GM23248 (cell line): ENCODE results near the gene C2orf78. TPM values are rescaled to one million over a fixed set of nuclear protein-coding genes. Genes with fewer than 3 reads are reported as not detected.

Experiments
- DNase-seq: peaks from one replicate; pipeline ENCODE4 v3.0.0-alpha.2; 2015
- H2AFZ ChIP-seq: fragments of 200-600 bp; sonication (generic); 2 replicates; pipeline ENCODE4 v1.6.1; 2016; ENCODE audit warnings: antibody characterized with exemption
- H3F3A ChIP-seq: fragments of 200-600 bp; sonication (generic); 2 replicates; pipeline ENCODE4 v1.6.1; 2016; ENCODE audit warnings: mild to moderate bottlenecking, antibody characterized with exemption, mixed run types; ENCODE audit not compliant: insufficient read depth
- H3K27ac ChIP-seq: fragments of 200-600 bp; sonication (generic); 2 replicates; pipeline ENCODE4 v1.5.1; 2016; ENCODE audit warnings: mild to moderate bottlenecking
- H3K27me3 ChIP-seq: fragments of 200-600 bp; sonication (generic); replicated peaks from 2 replicates; pipeline ENCODE4 v1.6.1; 2016; ENCODE audit warnings: mild to moderate bottlenecking; ENCODE audit not compliant: insufficient read depth
- H3K36me3 ChIP-seq: fragments of 200-600 bp; sonication (generic); 2 replicates; pipeline ENCODE4 v1.6.1; 2016; ENCODE audit warnings: low read depth, mild to moderate bottlenecking
- H3K4me1 ChIP-seq: fragments of 200-600 bp; sonication (generic); 2 replicates; pipeline ENCODE4 v1.6.1; 2016; ENCODE audit warnings: mild to moderate bottlenecking; ENCODE audit not compliant: insufficient read depth
- H3K4me2 ChIP-seq: fragments of 200-600 bp; sonication (generic); one replicate; pipeline ENCODE4 v1.6.1; 2016; ENCODE audit warnings: mild to moderate bottlenecking; ENCODE audit not compliant: unreplicated experiment
- H3K4me3 ChIP-seq: fragments of 200-600 bp; sonication (generic); 2 replicates; pipeline ENCODE4 v1.5.1; 2016; ENCODE audit warnings: mild to moderate bottlenecking
- H3K79me2 ChIP-seq: fragments of 200-600 bp; sonication (generic); 2 replicates; pipeline ENCODE4 v1.6.1; 2016; ENCODE audit warnings: mild to moderate bottlenecking; ENCODE audit not compliant: insufficient read depth
- H3K9ac ChIP-seq: fragments of 200-600 bp; sonication (generic); 2 replicates; pipeline ENCODE4 v1.6.1; 2016; ENCODE audit warnings: mild to moderate bottlenecking
- H3K9me2 ChIP-seq: fragments of 200-600 bp; sonication (generic); 2 replicates; pipeline ENCODE4 v1.6.1; 2016; ENCODE audit warnings: mixed run types, mild to moderate bottlenecking, moderate library complexity; ENCODE audit not compliant: insufficient read depth
- H3K9me3 ChIP-seq: fragments of 200-600 bp; sonication (generic); one replicate; pipeline ENCODE4 v1.6.1; 2017; ENCODE audit warnings: low read depth
- H4K20me1 ChIP-seq: fragments of 200-600 bp; sonication (generic); 2 replicates; pipeline ENCODE4 v1.6.0; 2016; ENCODE audit not compliant: insufficient read depth
- EZH2 ChIP-seq: fragments of 200-600 bp; sonication (generic); IDR thresholded peaks from 2 replicates; pipeline ENCODE4 v1.6.1; 2018; ENCODE audit warnings: antibody characterized with exemption, mild to moderate bottlenecking; ENCODE audit not compliant: insufficient read depth, poor library complexity, severe bottlenecking
- EZH2phosphoT487 ChIP-seq: fragments of 200-600 bp; sonication (generic); IDR thresholded peaks from 2 replicates; pipeline ENCODE4 v1.6.1; 2018; ENCODE audit warnings: antibody characterized with exemption, moderate library complexity, mild to moderate bottlenecking, low read depth; ENCODE audit not compliant: insufficient read depth
- WGBS, 2 experiments: methylation state at CpG; one replicate each; pipeline ENCODE4 v1.1.6; 2015 to 2017; ENCODE audit warnings: low lambda C conversion rate in 2 of 2, low coverage in 1 of 2; ENCODE audit errors: missing lambda C conversion rate in 2 of 2; 5-methylcytosine and 5-hydroxymethylcytosine counted together
- in situ Hi-C: fragments of 300-500 bp; cut with MboI; formaldehyde crosslinking; loops from 2 replicates; pipeline ENCODE4 v1.15.0; 2020
- polyA plus RNA-seq: library from polyadenylated mRNA; unstranded; fragments of >200 nt; fragmentation: Nextera tagmentation; extraction: Ambion mirVana; gene quantifications from 2 replicates; pipeline ENCODE4 v1.2.1, GENCODE V29; 2016
- total RNA-seq: library from RNA; depleted of rRNA; stranded (reverse); fragments of >200 nt; shearing (Covaris generic); gene quantifications from 2 replicates; pipeline ENCODE4 v1.2.3, GENCODE V29; 2014

C2orf78 gene
- total and polyA plus RNA-seq, 2 experiments from 2014 or later, result not detected

GRCh38 chr2:73827660-73828388, 43.8 kb downstream of the C2orf78 start:
- H3K79me2 ChIP-seq, result no peaks in the 10 kb centered on the region
- no peak for DNase-seq
- no peak overlapping the region for H3K27ac ChIP-seq
- in situ Hi-C loops, result no loop called here
- H3F3A ChIP-seq, result peaks cover 37% of the 10 kb centered on the region
- H3K27me3 ChIP-seq, result no peaks in the 10 kb centered on the region
- H3K9me3 ChIP-seq, result no peaks in the 10 kb centered on the region
- peak overlapping the region; percentile 86 for H2AFZ ChIP-seq
- H3K9ac ChIP-seq, result peak overlapping the region; percentile 76; the same call in 1 of the 2 replicates
- H3K36me3 ChIP-seq, result no peaks in the 10 kb centered on the region
- peak overlapping the region; percentile 74 for H3K4me2 ChIP-seq
- H4K20me1 ChIP-seq, result no peaks in the 10 kb centered on the region
- peaks cover 32% of the 10 kb centered on the region for H3K4me1 ChIP-seq
- no peak for TF ChIP-seq EZH2
- no peak for TF ChIP-seq EZH2phosphoT487
- no peaks in the 10 kb centered on the region for H3K9me2 ChIP-seq
- 63 to 70% methylated on average over 9 of the region's 9 CpGs for WGBS, 2 experiments
- peak overlapping the region; percentile 73 for H3K4me3 ChIP-seq

GRCh38 chr2:73828389-73828817, 44.4 kb downstream of the C2orf78 start:
- H3K9me2 ChIP-seq, result no peaks in the 10 kb centered on the region
- H3K27me3 ChIP-seq, result no peaks in the 10 kb centered on the region
- H3K4me1 ChIP-seq, result peaks cover 32% of the 10 kb centered on the region
- peaks cover 37% of the 10 kb centered on the region for H3F3A ChIP-seq
- H3K4me3 ChIP-seq, result peak overlapping the region; percentile 73
- peak overlapping the region; percentile 74 for H3K4me2 ChIP-seq
- peak overlapping the region; percentile 86 for H2AFZ ChIP-seq
- H3K9me3 ChIP-seq, result no peaks in the 10 kb centered on the region
- 0 out of 2 replicates have a peak, but pooled peaks cover 1% of the 10 kb centered on the region for H3K36me3 ChIP-seq
- no peaks in the 10 kb centered on the region for H4K20me1 ChIP-seq
- in situ Hi-C loops, result no loop called here
- H3K79me2 ChIP-seq, result no peaks in the 10 kb centered on the region
- peak overlapping the region; percentile 76 for H3K9ac ChIP-seq
- WGBS, 2 experiments, result 33 to 38% methylated on average over 4 of the region's 4 CpGs
- no peak for DNase-seq
- no peak for TF ChIP-seq EZH2phosphoT487
- TF ChIP-seq EZH2, result no peak
- no peak overlapping the region for H3K27ac ChIP-seq

- Histone ChIP-seq H4K20me1 (no peaks in the 10 kb centered on the region), H3K4me1 (peaks cover 32% of the 10 kb centered on the region), H2AFZ (peak within 1 kb of the TSS; percentile 86), H3K27me3 (no peaks in the 10 kb centered on the region), H3K79me2 (no peaks in the 10 kb centered on the region), H3K9me2 (no peaks in the 10 kb centered on the region), H3K27ac (peak within 1 kb of the TSS; percentile 36), H3K4me3 (peak within 1 kb of the TSS; percentile 73), H3K36me3 (0 out of 2 replicates have a peak, but pooled peaks cover 5% of the 10 kb centered on the region), H3K4me2 (peak within 1 kb of the TSS; percentile 74), H3F3A (peaks cover 37% of the 10 kb centered on the region), H3K9me3 (no peaks in the 10 kb centered on the region), H3K9ac (peak within 1 kb of the TSS; percentile 76)
- TF ChIP-seq EZH2 (no peak), EZH2phosphoT487 (no peak)
- peak; percentile 97 for DNase-seq
- in situ Hi-C loops, result no loop called here
- WGBS, 2 experiments, result 3% methylated on average over 45 to 48 of the region's 48 CpGs
These were observed 45.0 kb downstream of the C2orf78 start, which contains the start of gene STAMBP for GRCh38 chr2:73828818-73829570. TSS of gene STAMBP (plus strand) at chr2:73828961. CDS start at chr2:73830857, 1,896 bp downstream.

GRCh38 chr2:73830871-73831401, 47.0 kb downstream of the C2orf78 start:
- TF ChIP-seq EZH2phosphoT487 (peak; percentile 92), EZH2 (no peak)
- Histone ChIP-seq H3K9me2 (no peaks in the 10 kb centered on the region), H3K27me3 (no peaks in the 10 kb centered on the region), H3K4me1 (peaks cover 29% of the 10 kb centered on the region), H3K27ac (peak overlapping the region; percentile 16; the same call in 1 of the 2 replicates), H4K20me1 (no peaks in the 10 kb centered on the region), H3K4me2 (peak overlapping the region; percentile 59), H3K9me3 (no peaks in the 10 kb centered on the region), H3K4me3 (no peak overlapping the region), H3K36me3 (0 out of 2 replicates have a peak, but pooled peaks cover 5% of the 10 kb centered on the region), H3K9ac (no peak overlapping the region), H3F3A (peaks cover 37% of the 10 kb centered on the region), H2AFZ (no peak overlapping the region), H3K79me2 (no peaks in the 10 kb centered on the region)
- in situ Hi-C loops, result no loop called here
- DNase-seq, result peak; percentile 91
- 56% methylated on average over 10 to 11 of the region's 11 CpGs for WGBS, 2 experiments
